ENCODE data around the gene CCL23.

CCL23 gene

GRCh38 chr17:35972535-35972934 lies 45.2 kb downstream of the CCL23 start:
- no peak overlapping the region for H4K91ac ChIP-seq (ENCODE audit: low read depth, low read length)
- H3K79me1 ChIP-seq (ENCODE audit: low read length): no peaks in the 10 kb centered on the region
- H2BK120ac ChIP-seq (ENCODE audit: insufficient read depth, low read length, poor library complexity): no peak overlapping the region
- H2BK5ac ChIP-seq (ENCODE audit: low read depth, low read length, poor library complexity): no peak overlapping the region
- no peak overlapping the region for H3K9ac ChIP-seq (ENCODE audit: low read length)
- no peak overlapping the region for H2AK5ac ChIP-seq (ENCODE audit: low read length)
- no peak overlapping the region for H3K4me3 ChIP-seq (ENCODE audit: low read depth, low read length)
- H3K23ac ChIP-seq (ENCODE audit: low read length): no peak overlapping the region
- DNase-seq: no peak
- no peak overlapping the region for H2BK12ac ChIP-seq (ENCODE audit: low read length)
- no peak overlapping the region for H4K12ac ChIP-seq (ENCODE audit: low read depth, low read length)
- H3K4me1 ChIP-seq (ENCODE audit: control insufficient read depth in 1 of 2, insufficient read depth in 2 of 2, low read length in 2 of 2): no peaks in the 10 kb centered on the region
- no peak overlapping the region for H3K18ac ChIP-seq (ENCODE audit: low read length)
- no peak overlapping the region for H3K27ac ChIP-seq (ENCODE audit: low read depth, low read length)
- no peak overlapping the region for H3K14ac ChIP-seq (ENCODE audit: low read length)
- no CpG with 5 or more reads among the region's 6 CpGs for WGBS (ENCODE audit: extremely low coverage, insufficient coverage, insufficient read length)
- no peaks in the 10 kb centered on the region for H3K27me3 ChIP-seq (ENCODE audit: insufficient read depth, low read length)
- H3K9me3 ChIP-seq (ENCODE audit: insufficient read depth, low read depth, low read length): no peaks in the 10 kb centered on the region
- H3K79me2 ChIP-seq (ENCODE audit: control insufficient read depth, insufficient read depth, low read length, poor library complexity): no peaks in the 10 kb centered on the region
- no peak overlapping the region for H2AFZ ChIP-seq (ENCODE audit: insufficient read depth, low read length, poor library complexity)
- H3K4me2 ChIP-seq (ENCODE audit: low read length): no peak overlapping the region
- no peak overlapping the region for H4K8ac ChIP-seq (ENCODE audit: low read depth, low read length)
- no peaks in the 10 kb centered on the region for H3K36me3 ChIP-seq (ENCODE audit: control insufficient read depth in 1 of 2, insufficient read depth in 2 of 2, low read length in 2 of 2)
- no peak overlapping the region for H3K4ac ChIP-seq (ENCODE audit: low read depth, low read length)

GRCh38 chr17:35972066-35972465 lies 45.7 kb downstream of the CCL23 start:
- H4K12ac ChIP-seq (ENCODE audit: low read depth, low read length): no peak overlapping the region
- no peak overlapping the region for H2BK12ac ChIP-seq (ENCODE audit: low read length)
- H3K4me2 ChIP-seq (ENCODE audit: low read length): no peak overlapping the region
- no peaks in the 10 kb centered on the region for H3K27me3 ChIP-seq (ENCODE audit: insufficient read depth, low read length)
- no peaks in the 10 kb centered on the region for H3K36me3 ChIP-seq (ENCODE audit: control insufficient read depth in 1 of 2, insufficient read depth in 2 of 2, low read length in 2 of 2)
- no peaks in the 10 kb centered on the region for H3K4me1 ChIP-seq (ENCODE audit: control insufficient read depth in 1 of 2, insufficient read depth in 2 of 2, low read length in 2 of 2)
- no peak overlapping the region for H3K4ac ChIP-seq (ENCODE audit: low read depth, low read length)
- no peak overlapping the region for H3K9ac ChIP-seq (ENCODE audit: low read length)
- H3K18ac ChIP-seq (ENCODE audit: low read length): no peak overlapping the region
- H2AK5ac ChIP-seq (ENCODE audit: low read length): no peak overlapping the region
- DNase-seq: no peak
- H3K9me3 ChIP-seq (ENCODE audit: insufficient read depth, low read depth, low read length): no peaks in the 10 kb centered on the region
- H3K4me3 ChIP-seq (ENCODE audit: low read depth, low read length): no peak overlapping the region
- no peak overlapping the region for H4K91ac ChIP-seq (ENCODE audit: low read depth, low read length)
- H4K8ac ChIP-seq (ENCODE audit: low read depth, low read length): no peak overlapping the region
- no peak overlapping the region for H2BK120ac ChIP-seq (ENCODE audit: insufficient read depth, low read length, poor library complexity)
- no peak overlapping the region for H3K23ac ChIP-seq (ENCODE audit: low read length)
- H2BK5ac ChIP-seq (ENCODE audit: low read depth, low read length, poor library complexity): no peak overlapping the region
- no peak overlapping the region for H3K14ac ChIP-seq (ENCODE audit: low read length)
- no CpG with 5 or more reads among the region's 1 CpG for WGBS (ENCODE audit: extremely low coverage, insufficient coverage, insufficient read length)
- H3K79me1 ChIP-seq (ENCODE audit: low read length): no peaks in the 10 kb centered on the region
- no peaks in the 10 kb centered on the region for H3K79me2 ChIP-seq (ENCODE audit: control insufficient read depth, insufficient read depth, low read length, poor library complexity)
- no peak overlapping the region for H2AFZ ChIP-seq (ENCODE audit: insufficient read depth, low read length, poor library complexity)
- H3K27ac ChIP-seq (ENCODE audit: low read depth, low read length): no peak overlapping the region

GRCh38 chr17:35969558-35970380 lies 48.0 kb downstream of the CCL23 start:
- Histone ChIP-seq H4K91ac (ENCODE audit: low read depth, low read length) (no peak overlapping the region), H3K23ac (ENCODE audit: low read length) (no peak overlapping the region), H3K9ac (ENCODE audit: low read length) (no peak overlapping the region), H2BK120ac (ENCODE audit: insufficient read depth, low read length, poor library complexity) (no peak overlapping the region), H3K79me2 (ENCODE audit: control insufficient read depth, insufficient read depth, low read length, poor library complexity) (no peaks in the 10 kb centered on the region), H3K18ac (ENCODE audit: low read length) (no peak overlapping the region), H3K36me3 (ENCODE audit: control insufficient read depth in 1 of 2, insufficient read depth in 2 of 2, low read length in 2 of 2) (no peaks in the 10 kb centered on the region), H2BK5ac (ENCODE audit: low read depth, low read length, poor library complexity) (no peak overlapping the region), H3K79me1 (ENCODE audit: low read length) (no peaks in the 10 kb centered on the region), H2AK5ac (ENCODE audit: low read length) (no peak overlapping the region), H3K4me3 (ENCODE audit: low read depth, low read length) (no peak overlapping the region), H3K9me3 (ENCODE audit: insufficient read depth, low read depth, low read length) (no peaks in the 10 kb centered on the region), H4K8ac (ENCODE audit: low read depth, low read length) (no peak overlapping the region), H3K14ac (ENCODE audit: low read length) (no peak overlapping the region), H2BK12ac (ENCODE audit: low read length) (no peak overlapping the region), H3K27me3 (ENCODE audit: insufficient read depth, low read length) (no peaks in the 10 kb centered on the region), H3K4me2 (ENCODE audit: low read length) (no peak overlapping the region), H3K27ac (ENCODE audit: low read depth, low read length) (no peak overlapping the region), H2AFZ (ENCODE audit: insufficient read depth, low read length, poor library complexity) (no peak overlapping the region), H3K4ac (ENCODE audit: low read depth, low read length) (no peak overlapping the region), H3K4me1 (ENCODE audit: control insufficient read depth in 1 of 2, insufficient read depth in 2 of 2, low read length in 2 of 2) (no peaks in the 10 kb centered on the region), H4K12ac (ENCODE audit: low read depth, low read length) (no peak overlapping the region)
- DNase-seq: peak; percentile 70 to 94
- no CpG with 5 or more reads among the region's 8 CpGs for WGBS (ENCODE audit: extremely low coverage, insufficient coverage, insufficient read length)

- DNase-seq: no peak
- Histone ChIP-seq H4K12ac (ENCODE audit: low read depth, low read length) (no peak overlapping the region), H2BK12ac (ENCODE audit: low read length) (no peak overlapping the region), H4K8ac (ENCODE audit: low read depth, low read length) (no peak overlapping the region), H3K4me2 (ENCODE audit: low read length) (no peak overlapping the region), H3K9ac (ENCODE audit: low read length) (no peak overlapping the region), H3K27ac (ENCODE audit: low read depth, low read length) (no peak overlapping the region), H4K91ac (ENCODE audit: low read depth, low read length) (no peak overlapping the region), H3K4me1 (ENCODE audit: control insufficient read depth in 1 of 2, insufficient read depth in 2 of 2, low read length in 2 of 2) (no peaks in the 10 kb centered on the region), H2BK5ac (ENCODE audit: low read depth, low read length, poor library complexity) (no peak overlapping the region), H3K79me2 (ENCODE audit: control insufficient read depth, insufficient read depth, low read length, poor library complexity) (no peaks in the 10 kb centered on the region), H3K4ac (ENCODE audit: low read depth, low read length) (no peak overlapping the region), H2AFZ (ENCODE audit: insufficient read depth, low read length, poor library complexity) (no peak overlapping the region), H3K27me3 (ENCODE audit: insufficient read depth, low read length) (no peaks in the 10 kb centered on the region), H3K9me3 (ENCODE audit: insufficient read depth, low read depth, low read length) (no peaks in the 10 kb centered on the region), H3K14ac (ENCODE audit: low read length) (no peak overlapping the region), H2AK5ac (ENCODE audit: low read length) (no peak overlapping the region), H3K36me3 (ENCODE audit: control insufficient read depth in 1 of 2, insufficient read depth in 2 of 2, low read length in 2 of 2) (no peaks in the 10 kb centered on the region), H3K18ac (ENCODE audit: low read length) (no peak overlapping the region), H2BK120ac (ENCODE audit: insufficient read depth, low read length, poor library complexity) (no peak overlapping the region), H3K79me1 (ENCODE audit: low read length) (no peaks in the 10 kb centered on the region), H3K4me3 (ENCODE audit: low read depth, low read length) (no peak overlapping the region), H3K23ac (ENCODE audit: low read length) (no peak overlapping the region)
- WGBS (ENCODE audit: extremely low coverage, insufficient coverage, insufficient read length): no CpG with 5 or more reads among the region's 10 CpGs
These were observed 49.2 kb downstream of the CCL23 start for GRCh38 chr17:35968520-35969054.

Measured in trophoblast cell (in vitro differentiated cells and primary cell).